Stimulated activated CD4-positive, alpha-beta T cell treated with anti-CD3 and anti-CD28 coated beads, Interleukin-1b, Interleukin-23, amount 100 ng/mL, for 24 hours (primary cell): Measurements from ENCODE around the gene LAMA4.

Experiments used
- DNase-seq, 4 experiments: peaks; one replicate each; pipeline ENCODE4 v3.0.0-alpha.2; 2020; ENCODE audit warnings: low read depth in 4 of 4, low spot score in 1 of 4

The LAMA4 gene

DNA sequence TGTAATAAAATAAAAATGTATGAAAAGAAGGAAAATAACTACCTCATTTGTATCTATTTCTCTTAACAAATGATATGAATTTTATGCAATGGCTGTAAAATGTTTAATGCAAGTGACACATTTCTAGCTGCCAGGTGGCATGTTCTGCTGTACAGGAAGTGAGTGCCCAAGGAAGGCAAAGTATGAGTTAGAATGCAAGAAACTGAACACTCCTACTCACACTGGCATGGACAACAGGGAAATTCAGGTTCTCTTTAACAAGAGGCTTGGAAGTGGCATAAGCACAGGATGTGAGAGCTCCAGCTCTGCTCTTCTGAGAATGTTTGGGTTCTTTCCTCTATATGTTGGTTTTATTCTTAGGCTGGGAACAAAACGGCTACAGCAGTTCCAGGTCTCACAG is 20.4 kb upstream of the LAMA4 start:
- no peak for DNase-seq

DNA sequence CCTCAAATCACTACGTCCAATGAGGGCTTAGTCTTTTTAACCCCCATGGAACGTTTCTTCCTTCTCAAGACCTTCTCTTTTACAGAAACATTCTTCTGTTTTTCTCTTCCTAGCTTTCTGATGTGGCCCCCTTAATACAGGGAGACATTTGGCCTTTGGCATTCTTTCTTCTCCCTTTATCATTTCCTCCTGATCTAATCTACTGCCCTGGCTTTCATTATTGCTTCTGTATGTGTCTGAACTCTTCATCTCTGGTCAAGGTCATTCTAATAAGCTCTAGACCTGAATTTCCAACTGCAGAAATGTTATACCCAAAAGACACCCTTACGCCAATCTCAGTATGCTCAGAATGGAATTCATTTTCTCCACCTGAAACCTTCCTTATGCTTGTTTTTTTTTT is 18.4 kb upstream of the LAMA4 start:
- no peak for DNase-seq

DNA sequence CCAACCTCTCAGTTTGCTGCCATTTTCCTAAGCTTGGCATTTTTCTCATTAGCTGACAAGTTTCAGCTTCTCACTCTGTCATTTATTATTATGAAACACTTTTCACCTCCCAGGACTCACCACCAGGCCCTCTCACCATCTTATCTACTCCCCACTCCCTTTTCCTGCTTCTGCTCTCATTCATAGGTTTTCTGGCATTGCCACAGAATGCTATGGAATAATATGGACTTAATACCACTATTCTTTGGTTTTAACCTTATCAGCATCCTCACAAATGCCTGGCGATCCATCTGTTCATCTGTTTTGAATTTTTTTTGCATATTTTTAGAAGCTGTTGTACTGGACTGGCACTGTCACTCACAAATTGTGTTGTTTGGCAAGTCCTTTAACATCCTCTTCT is 16.4 kb upstream of the LAMA4 start:
- no peak for DNase-seq

DNA sequence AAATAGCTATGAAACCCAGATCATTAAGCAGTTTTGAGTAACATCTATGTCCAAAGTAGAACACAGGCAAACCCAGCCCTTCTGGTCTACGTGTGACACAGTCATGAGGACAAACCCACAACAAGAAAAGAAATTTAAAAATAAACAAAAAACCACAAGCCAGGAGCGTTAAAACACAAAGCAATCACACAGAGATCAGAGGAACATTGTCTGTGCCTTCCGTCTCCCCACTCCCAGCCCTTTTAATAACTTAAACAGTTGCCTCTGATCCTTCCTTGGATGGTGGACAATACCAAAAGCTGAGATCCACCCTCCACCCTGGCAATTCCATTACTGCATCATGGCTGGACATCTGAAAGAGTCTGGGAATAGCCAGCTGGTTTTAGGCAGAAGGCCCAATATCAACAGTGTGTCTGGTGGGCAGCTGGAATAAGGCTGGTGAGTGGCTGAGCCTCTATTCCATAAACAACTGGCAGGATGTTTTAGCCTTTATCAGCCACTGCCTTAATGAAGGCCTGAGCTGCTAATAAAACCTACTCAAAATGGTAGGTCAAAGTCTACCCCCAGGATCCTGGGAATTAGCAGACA is 15.7 kb upstream of the LAMA4 start:
- no peak for DNase-seq

DNA sequence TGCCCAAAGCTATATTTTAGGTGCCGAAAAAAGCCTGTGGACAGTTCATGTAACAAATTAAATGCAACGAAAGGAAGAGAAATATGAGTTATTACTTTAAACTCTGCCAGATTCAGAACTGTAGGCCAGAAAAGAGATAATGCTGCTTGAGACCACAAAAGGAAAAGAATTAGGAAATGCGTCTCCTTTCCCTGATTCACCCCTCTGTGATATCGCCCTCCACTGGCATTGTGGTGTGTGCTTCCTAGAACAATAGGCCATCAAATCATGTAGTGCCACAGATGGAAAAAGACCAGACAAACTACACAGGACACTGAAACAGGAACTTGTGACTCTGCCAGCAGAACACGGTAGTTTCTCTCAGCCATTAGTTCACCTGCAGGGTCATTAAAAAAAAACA is 14.7 kb upstream of the LAMA4 start:
- DNase-seq: no peak

DNA sequence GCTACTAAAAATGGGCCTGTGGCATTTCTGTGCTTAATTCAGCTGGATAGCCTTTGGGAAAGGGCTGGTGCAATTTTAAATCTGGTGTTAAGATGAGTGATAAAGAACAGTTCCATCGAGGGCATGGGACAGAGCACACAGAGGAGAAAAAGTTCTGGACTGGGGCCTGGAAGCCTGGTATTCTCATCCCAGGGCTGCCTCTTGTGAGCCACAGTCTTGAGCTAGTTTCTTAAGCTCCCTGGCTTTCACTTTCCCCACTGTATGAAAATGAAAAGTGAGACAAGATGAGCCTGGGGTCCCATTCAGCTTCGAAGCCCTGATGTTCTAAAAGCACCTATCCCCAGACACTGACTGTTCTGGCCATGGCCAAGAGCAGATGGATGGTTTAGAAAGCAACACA is 14.3 kb upstream of the LAMA4 start:
- DNase-seq: no peak

DNA sequence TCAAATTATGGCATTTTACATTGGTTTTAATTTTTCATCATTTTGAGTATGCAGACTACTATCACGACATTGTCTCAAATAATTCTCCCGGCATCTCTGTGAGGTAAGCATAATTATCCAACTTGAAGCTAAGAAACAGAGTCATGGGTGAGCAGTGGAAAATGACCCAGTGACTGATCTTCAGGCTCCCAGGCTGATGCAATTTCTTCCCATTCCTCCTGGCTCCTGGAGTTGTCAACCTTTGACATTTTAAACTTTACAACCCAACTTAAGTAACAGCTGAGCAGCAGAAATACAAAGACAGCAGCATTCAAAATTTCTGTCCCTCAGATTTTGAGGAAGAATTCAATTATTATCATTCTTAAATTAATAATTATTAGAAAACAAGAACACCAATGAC is 13.7 kb upstream of the LAMA4 start:
- no peak for DNase-seq

DNA sequence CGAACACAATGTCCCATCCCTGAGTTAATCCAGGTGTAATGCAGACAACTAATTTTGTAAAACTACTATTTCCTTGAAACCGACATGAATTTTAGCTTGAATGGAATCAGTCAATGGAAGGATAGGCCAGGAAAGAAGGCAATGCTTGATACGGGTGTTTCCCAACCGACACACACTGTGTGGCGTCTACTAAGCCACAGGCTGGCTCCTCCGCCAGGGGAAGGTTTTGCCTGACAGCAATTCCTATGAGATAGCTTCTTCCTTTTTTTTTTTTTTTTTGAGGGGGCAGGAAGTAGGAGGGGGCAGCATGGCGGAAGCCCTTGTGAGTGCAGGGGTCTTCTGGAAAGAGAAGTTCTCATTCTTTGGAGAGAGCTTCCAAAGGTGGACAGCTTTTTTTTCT is 12.0 kb upstream of the LAMA4 start:
- no peak for DNase-seq

DNA sequence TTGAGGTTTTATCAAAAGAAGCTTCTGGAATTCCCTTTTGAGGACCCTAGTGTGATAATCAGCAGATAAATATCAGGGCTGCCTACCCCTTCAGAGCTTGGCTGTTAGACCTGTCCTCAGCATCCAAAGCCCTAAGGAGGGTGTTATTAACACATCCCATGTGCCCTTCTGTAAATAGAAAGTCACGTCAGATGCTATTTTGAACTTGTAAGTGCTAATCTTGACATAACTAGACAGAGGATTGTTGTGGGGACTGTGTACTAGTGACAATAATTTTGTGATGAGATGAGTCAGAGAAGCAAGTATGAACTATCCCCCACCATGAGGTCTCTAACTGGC is 4.9 kb upstream of the LAMA4 start:
- DNase-seq: no peak

DNA sequence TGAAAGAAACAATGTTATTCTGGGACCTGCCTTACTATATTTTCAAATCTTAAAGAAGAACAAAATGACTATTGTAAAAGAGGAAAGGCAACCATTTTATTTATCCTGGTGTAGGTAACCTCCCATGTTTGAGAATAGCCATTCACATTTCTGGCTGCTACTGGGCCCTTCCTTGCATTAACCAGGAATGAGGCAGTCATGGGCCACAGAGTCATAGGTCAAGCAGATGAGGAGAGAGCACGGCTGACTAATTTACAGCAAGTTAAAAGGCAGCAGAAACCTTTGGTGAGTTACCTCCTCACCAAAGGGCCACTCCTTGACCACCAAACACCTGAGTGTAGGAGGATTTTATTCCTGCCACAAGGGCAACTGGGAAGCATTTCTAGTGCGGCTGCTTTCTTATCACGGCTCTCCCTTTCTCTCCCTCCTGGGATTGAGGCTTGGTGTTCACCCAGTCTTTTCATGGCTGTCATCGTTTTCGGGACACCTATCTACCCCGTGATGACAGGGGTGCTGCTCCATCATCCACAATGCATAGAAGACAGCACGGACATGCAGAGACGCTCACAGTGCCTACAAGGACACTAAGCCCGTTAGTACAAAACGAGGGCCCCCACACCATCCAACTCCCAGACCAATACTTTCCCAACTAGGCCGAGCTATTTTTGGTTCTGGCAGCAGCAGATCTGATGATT is 4.4 kb upstream of the LAMA4 start:
- no peak for DNase-seq

DNA sequence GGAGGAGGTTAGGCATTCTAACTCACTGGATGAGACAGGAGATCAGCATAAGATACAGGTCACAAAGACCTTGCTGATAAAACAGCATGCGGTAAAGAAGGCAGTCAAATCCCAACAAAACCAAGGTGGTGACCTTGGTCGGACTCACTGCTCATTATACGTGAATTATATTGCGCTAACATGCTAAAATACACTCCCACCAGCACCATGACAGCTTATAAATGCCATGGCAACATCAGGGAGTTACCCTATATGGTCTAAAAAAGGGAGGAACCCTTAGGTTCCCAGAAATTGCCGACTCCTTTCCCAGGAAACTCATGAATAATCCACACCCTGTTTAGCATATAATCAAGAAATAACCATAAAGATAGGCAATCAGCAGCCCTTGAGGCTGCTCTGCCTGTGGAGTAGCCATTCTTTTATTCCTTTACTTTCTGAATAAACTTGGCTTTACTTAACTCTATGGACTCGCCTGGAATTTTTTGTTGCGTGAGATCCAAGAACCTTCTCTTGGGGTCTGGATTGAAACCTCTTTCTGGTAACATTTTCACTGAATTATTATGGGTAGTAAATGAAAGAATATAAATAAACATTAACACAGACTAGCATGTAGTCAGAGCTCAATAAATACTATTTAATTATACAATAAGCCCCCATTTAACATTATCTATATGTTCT is 3.0 kb upstream of the LAMA4 start:
- no peak for DNase-seq

DNA sequence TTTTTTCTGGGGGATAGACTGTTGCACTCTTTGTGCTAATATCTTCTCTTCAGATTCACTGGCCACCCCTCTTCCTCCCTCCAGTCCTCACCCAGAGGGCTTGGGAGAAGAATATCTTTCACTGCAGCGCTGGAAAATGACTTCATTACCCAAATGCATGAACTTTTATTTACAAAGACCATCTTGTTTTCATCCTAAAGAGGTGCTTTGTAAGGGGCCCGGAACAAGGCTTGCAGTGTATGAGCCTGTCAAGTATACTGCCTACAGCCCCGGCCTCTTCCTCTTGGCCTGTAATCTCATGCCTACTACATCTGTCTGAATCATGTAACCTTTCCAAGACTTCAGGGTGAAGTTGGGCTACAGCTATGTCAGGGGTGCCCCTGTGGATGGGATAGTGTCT is 554 bp upstream of the LAMA4 start:
- no peak for DNase-seq

DNA sequence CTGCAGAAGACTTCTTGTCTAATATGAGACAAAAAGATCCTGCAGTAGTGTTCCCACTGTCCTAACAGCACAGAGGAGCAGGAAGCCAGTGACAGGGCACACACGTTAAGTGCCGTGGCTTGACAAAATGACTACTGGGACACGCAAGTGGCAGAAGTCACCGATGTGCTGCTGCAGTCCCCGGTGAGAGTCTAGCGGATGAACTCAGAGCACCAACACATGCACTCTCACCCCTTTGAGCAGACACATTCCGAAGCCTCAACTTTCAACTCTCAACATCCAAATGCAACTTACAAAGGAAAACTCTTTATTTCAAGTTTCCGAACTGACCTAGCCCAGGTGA is 898 bp downstream of the LAMA4 start:
- no peak for DNase-seq

DNA sequence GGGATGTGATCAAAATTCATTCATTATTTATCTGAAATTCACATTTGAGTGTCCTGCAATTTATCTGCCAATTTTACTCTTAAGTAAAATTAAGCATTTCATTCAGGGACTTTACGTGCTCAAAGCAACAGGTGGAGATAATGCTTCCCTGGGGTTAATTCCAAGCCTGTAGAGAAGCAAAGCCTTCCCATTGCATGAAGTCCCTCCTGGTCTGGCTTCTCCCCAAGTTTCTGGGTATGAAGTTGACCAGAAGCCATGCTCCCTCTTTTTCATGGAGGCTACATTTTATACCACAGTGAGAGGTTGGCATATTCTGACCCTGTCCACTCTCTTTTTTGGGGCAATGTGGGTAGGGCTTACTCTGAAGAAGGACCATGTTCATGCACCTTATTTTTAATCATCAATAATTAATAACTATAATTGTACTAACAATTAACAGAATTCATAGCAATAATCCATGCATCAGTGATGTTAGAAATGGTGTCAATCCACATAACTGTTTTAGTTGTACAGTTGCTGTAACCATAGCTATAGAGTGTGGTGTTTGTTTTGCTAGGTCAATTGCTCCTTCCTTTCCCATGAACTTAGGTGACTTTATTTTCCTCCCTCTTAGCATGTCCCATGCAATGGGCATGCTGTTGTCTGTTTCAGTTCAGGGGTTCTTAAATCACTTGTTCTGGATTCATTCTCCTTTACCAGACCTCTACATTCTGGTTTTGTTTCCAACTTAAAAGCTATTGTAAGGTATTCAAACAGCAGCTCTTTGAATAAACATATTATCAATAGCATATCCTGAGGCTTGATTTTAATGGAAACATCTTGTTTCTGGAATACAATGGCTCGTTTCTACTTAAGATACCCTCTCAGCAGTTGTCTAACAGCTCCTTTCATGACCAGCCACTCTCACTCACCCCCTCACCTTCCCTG is 1.5 kb downstream of the LAMA4 start:
- DNase-seq: no peak

DNA sequence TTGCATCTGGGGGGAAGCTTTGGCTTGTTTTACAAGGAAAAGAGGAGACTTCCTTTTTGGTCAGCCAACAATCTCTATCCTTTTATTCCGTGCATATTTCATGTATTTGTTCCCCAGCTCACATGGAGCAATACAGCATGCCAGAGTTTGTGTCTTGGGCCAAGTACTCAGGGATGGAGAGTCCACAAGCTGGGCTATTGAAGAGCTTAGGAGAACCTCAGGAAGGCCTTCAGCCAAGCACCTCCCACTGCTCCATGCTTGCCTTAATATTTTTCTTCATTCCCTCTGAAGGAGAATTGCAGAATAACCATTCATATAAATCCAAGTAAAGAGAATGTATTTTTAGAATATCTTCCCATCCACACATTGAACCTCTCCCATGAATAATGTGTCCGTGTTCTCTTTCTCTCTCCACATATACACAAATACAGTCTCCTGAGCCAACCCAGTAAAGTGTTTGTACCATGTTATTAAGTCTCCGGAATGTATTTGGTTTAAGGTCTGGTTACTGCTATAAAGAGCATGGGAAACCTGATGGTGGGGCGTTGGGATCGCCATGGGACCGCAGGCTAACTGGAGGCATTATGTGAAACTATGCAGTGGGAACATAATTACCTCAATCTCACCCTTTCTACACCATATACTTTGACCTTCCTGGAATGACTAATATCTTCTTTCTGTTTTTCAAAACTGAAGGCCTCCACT is 3.0 kb downstream of the LAMA4 start:
- no peak for DNase-seq

DNA sequence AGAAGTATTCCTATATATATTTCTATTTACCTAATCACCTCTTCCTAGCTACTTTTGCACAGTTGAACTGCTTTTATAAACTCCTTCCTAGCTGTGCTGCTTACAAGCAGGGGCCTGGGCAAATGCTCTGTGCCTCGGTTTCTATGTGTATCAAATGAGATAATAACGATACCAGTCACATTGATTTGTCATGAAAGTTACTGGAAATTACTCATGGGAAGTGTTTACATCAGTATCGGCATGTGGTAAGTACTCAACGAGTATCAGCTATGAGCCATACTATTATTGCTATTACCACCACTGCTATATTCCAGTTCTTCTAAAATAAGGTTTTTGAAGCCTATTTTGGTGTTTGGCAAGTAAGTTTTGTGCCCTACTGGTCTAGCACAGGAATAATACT is 4.9 kb downstream of the LAMA4 start:
- no peak for DNase-seq

DNA sequence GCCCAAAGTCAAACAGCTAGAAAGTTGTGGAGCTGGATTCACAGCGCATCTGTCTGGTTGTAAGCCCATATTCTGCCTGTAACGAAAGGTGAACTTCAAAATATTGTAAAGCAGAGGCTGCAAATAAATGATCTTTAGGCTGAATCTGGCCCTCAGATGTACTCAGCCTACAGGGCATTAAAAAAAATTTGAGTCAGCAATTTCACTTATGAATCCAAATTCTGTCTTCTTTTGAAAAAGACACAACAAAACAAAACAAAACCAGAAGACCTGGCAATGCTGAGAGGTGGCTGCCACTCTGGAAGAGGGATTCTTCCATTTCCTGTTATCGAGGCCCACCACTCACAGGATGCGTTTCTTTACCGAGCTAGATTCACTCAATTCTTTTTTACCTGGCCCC is 7.1 kb downstream of the LAMA4 start:
- DNase-seq: no peak

DNA sequence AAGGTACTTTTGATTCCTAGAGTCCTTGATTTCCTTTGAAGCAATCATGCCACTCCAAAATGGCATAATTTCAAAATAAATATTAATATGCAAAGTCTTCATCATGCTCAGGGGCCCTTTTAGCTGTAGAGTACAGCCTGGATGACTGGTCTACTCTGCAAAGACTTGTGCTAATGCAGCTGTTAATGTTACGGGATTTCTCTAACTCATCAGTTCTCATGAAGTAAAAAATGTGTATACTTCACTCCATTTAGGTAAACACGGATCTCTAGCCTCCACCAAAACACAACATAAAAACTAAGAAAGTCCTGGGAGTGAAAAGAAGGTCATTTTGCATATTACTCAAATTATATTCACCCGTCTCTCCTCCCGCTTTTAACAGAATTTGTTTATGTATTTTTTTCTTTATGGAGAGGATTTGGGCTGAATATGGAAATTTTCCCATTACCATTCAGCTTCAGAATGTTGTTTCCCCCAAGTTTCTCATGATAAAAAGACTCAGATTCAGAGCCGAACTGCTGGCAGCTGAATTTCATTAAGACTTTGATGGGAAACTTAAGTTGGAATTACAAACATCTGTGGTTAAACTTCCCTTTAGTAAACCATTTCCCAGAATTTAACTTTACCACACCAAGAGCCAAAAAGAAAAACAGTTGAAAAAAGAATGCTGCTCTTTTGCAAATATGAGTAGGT is 8.7 kb downstream of the LAMA4 start:
- DNase-seq: no peak

DNA sequence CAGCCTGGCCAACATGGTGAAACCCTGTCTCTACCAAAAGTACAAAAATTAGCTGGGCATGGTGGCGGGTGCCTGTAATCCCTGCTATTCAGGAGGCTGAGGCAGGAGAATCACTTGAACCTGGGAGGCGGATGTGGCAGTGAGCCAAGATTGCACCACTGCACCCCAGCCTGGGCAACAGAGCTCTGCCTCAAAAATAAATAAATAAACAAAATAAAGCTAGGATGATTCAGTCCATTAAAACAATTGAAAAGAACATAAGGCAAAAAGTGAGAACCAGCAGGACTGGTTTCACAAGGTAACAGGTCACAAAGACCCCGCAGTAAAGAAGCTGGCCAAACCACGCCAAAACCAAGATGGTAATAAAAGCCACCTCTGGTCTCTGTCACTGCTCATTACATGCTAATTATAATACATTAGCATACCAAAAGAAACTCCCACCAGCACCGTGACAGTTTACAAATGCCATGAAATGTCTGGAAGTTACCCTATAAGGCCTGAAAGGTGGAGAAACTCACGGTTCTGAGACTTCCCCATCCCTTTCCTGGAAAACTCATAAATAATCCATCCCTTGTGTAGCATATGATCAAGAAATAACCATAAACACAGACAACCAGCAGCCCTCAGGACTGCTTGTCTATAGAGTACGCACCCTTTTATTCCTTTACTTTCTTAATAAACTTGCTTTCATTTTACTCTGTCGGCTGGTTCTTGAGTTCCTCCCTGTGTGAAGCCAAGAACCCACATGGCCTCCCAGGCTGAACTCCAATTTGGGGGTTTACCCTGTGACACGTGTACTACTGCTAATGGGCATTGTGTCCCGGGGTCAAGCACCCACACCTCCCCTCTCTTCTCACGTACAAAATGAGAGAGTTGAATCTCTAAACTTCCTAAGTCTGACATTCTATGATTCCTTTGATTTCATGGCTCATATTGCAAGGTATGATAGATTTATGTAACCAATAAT is 10.2 kb downstream of the LAMA4 start:
- DNase-seq: no peak
